GM23248 (cell line): ENCODE measurements around the gene ALDH4A1. TPM values are rescaled to one million over a fixed set of nuclear protein-coding genes. Genes with fewer than 3 reads are reported as not detected.

Experiments used
- DNase-seq: peaks from one replicate; pipeline ENCODE4 v3.0.0-alpha.2; 2015
- H2AFZ ChIP-seq: fragments of 200-600 bp; sonication (generic); 2 replicates; pipeline ENCODE4 v1.6.1; 2016; ENCODE audit warnings: antibody characterized with exemption
- H3F3A ChIP-seq: fragments of 200-600 bp; sonication (generic); 2 replicates; pipeline ENCODE4 v1.6.1; 2016; ENCODE audit warnings: mild to moderate bottlenecking, antibody characterized with exemption, mixed run types; ENCODE audit not compliant: insufficient read depth
- H3K27ac ChIP-seq: fragments of 200-600 bp; sonication (generic); 2 replicates; pipeline ENCODE4 v1.5.1; 2016; ENCODE audit warnings: mild to moderate bottlenecking
- H3K27me3 ChIP-seq: fragments of 200-600 bp; sonication (generic); replicated peaks from 2 replicates; pipeline ENCODE4 v1.6.1; 2016; ENCODE audit warnings: mild to moderate bottlenecking; ENCODE audit not compliant: insufficient read depth
- H3K36me3 ChIP-seq: fragments of 200-600 bp; sonication (generic); 2 replicates; pipeline ENCODE4 v1.6.1; 2016; ENCODE audit warnings: low read depth, mild to moderate bottlenecking
- H3K4me1 ChIP-seq: fragments of 200-600 bp; sonication (generic); 2 replicates; pipeline ENCODE4 v1.6.1; 2016; ENCODE audit warnings: mild to moderate bottlenecking; ENCODE audit not compliant: insufficient read depth
- H3K4me2 ChIP-seq: fragments of 200-600 bp; sonication (generic); one replicate; pipeline ENCODE4 v1.6.1; 2016; ENCODE audit warnings: mild to moderate bottlenecking; ENCODE audit not compliant: unreplicated experiment
- H3K4me3 ChIP-seq: fragments of 200-600 bp; sonication (generic); 2 replicates; pipeline ENCODE4 v1.5.1; 2016; ENCODE audit warnings: mild to moderate bottlenecking
- H3K79me2 ChIP-seq: fragments of 200-600 bp; sonication (generic); 2 replicates; pipeline ENCODE4 v1.6.1; 2016; ENCODE audit warnings: mild to moderate bottlenecking; ENCODE audit not compliant: insufficient read depth
- H3K9ac ChIP-seq: fragments of 200-600 bp; sonication (generic); 2 replicates; pipeline ENCODE4 v1.6.1; 2016; ENCODE audit warnings: mild to moderate bottlenecking
- H3K9me2 ChIP-seq: fragments of 200-600 bp; sonication (generic); 2 replicates; pipeline ENCODE4 v1.6.1; 2016; ENCODE audit warnings: mixed run types, mild to moderate bottlenecking, moderate library complexity; ENCODE audit not compliant: insufficient read depth
- H3K9me3 ChIP-seq: fragments of 200-600 bp; sonication (generic); one replicate; pipeline ENCODE4 v1.6.1; 2017; ENCODE audit warnings: low read depth
- H4K20me1 ChIP-seq: fragments of 200-600 bp; sonication (generic); 2 replicates; pipeline ENCODE4 v1.6.0; 2016; ENCODE audit not compliant: insufficient read depth
- EZH2 ChIP-seq: fragments of 200-600 bp; sonication (generic); IDR thresholded peaks from 2 replicates; pipeline ENCODE4 v1.6.1; 2018; ENCODE audit warnings: antibody characterized with exemption, mild to moderate bottlenecking; ENCODE audit not compliant: insufficient read depth, poor library complexity, severe bottlenecking
- EZH2phosphoT487 ChIP-seq: fragments of 200-600 bp; sonication (generic); IDR thresholded peaks from 2 replicates; pipeline ENCODE4 v1.6.1; 2018; ENCODE audit warnings: antibody characterized with exemption, moderate library complexity, mild to moderate bottlenecking, low read depth; ENCODE audit not compliant: insufficient read depth
- WGBS, 2 experiments: methylation state at CpG; one replicate each; pipeline ENCODE4 v1.1.6; 2015 to 2017; ENCODE audit warnings: low lambda C conversion rate in 2 of 2, low coverage in 1 of 2; ENCODE audit errors: missing lambda C conversion rate in 2 of 2; 5-methylcytosine and 5-hydroxymethylcytosine counted together
- in situ Hi-C: fragments of 300-500 bp; cut with MboI; formaldehyde crosslinking; loops from 2 replicates; pipeline ENCODE4 v1.15.0; 2020
- polyA plus RNA-seq: library from polyadenylated mRNA; unstranded; fragments of >200 nt; fragmentation: Nextera tagmentation; extraction: Ambion mirVana; gene quantifications from 2 replicates; pipeline ENCODE4 v1.2.1, GENCODE V29; 2016
- total RNA-seq: library from RNA; depleted of rRNA; stranded (reverse); fragments of >200 nt; shearing (Covaris generic); gene quantifications from 2 replicates; pipeline ENCODE4 v1.2.3, GENCODE V29; 2014

ALDH4A1 gene
- total and polyA plus RNA-seq, 2 experiments from 2014 or later = 10.9 to 13.3 TPM

GRCh38 chr1:18890706-18891425 lies 11.5 kb downstream of the ALDH4A1 start:
- Histone ChIP-seq H3K4me2 (no peak overlapping the region), H3K79me2 (no peaks in the 10 kb centered on the region), H4K20me1 (no peaks in the 10 kb centered on the region), H3K9me3 (no peaks in the 10 kb centered on the region), H2AFZ (no peak overlapping the region), H3K36me3 (no peaks in the 10 kb centered on the region), H3K4me3 (no peak overlapping the region), H3K27ac (no peak overlapping the region), H3F3A (no peaks in the 10 kb centered on the region), H3K9ac (no peak overlapping the region), H3K4me1 (peaks cover 16% of the 10 kb centered on the region), H3K9me2 (no peaks in the 10 kb centered on the region), H3K27me3 (no peaks in the 10 kb centered on the region)
- in situ Hi-C loops = no loop called here
- WGBS, 2 experiments = 67 to 70% methylated on average over 6 of the region's 6 CpGs
- no peak for TF ChIP-seq EZH2
- TF ChIP-seq EZH2phosphoT487 = no peak
- peak; percentile 55 for DNase-seq

DNA sequence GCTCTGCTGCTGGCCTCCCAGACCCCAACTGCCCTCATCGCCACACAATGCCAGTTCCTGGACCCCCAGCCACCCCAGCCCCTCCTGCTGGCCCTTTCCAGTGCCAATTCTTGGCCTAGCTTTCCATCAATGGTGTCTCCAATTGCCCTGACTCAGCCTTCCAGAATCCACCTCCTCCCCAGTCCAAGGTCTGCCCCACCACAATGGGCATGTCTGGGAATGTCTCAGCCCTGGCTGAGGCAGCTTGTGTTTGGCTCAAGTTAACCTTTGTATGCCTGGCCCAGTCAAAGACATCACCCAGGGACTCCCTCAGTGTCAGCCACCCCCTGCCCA lies 16.4 kb downstream of the ALDH4A1 start:
- H3K4me2 ChIP-seq = no peak overlapping the region
- no peaks in the 10 kb centered on the region for H3K36me3 ChIP-seq
- DNase-seq = peak; percentile 77
- no peak overlapping the region for H3K4me3 ChIP-seq
- no peak overlapping the region for H3K27ac ChIP-seq
- H2AFZ ChIP-seq = no peak overlapping the region
- no peaks in the 10 kb centered on the region for H3K79me2 ChIP-seq
- TF ChIP-seq EZH2phosphoT487 = no peak
- no peak for TF ChIP-seq EZH2
- H3K27me3 ChIP-seq = no peaks in the 10 kb centered on the region
- no peaks in the 10 kb centered on the region for H3K9me3 ChIP-seq
- H3K9ac ChIP-seq = no peak overlapping the region
- no peaks in the 10 kb centered on the region for H3K9me2 ChIP-seq
- peaks cover 11% of the 10 kb centered on the region for H3F3A ChIP-seq
- no peaks in the 10 kb centered on the region for H4K20me1 ChIP-seq
- H3K4me1 ChIP-seq = peaks cover 31% of the 10 kb centered on the region
- in situ Hi-C loops = no loop called here
- 100% methylated on average over 1 of the region's 1 CpG for WGBS, 2 experiments

DNA sequence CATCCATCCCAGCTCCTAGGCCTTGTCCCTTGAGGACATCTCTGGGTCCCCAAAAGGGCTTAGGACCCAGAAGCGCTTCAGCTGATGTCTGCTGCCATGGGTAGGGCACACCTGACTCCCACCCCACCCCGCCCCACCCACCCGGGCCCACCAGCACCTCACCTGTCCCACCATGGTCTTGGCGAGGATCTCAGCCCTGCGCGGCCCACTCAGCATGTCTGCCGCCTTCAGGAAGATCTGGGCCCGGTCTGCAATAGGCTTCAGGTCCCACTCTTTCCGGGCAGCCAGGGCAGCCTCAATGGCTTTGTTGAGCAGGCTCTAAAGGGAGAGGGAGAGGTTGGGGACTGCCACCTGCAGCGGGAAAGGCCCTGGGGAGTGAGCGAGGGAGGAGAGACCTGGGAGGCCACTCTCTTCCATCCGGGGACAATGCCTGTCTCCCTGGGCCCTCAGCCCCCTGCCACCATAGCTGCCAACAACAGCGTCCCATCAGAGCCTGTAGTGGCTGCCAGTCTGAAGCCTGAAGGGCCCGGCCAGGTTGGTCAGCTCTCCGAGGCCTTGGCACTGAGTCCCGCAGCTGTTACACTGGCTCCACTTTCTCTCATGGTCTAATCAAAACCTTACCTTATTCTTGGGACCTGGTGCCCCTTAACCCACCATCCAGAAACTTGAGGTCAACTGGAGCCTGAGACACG lies 16.9 kb downstream of the ALDH4A1 start:
- no peak for DNase-seq
- no peaks in the 10 kb centered on the region for H3K27me3 ChIP-seq
- WGBS, 2 experiments = 85 to 96% methylated on average over 14 to 17 of the region's 17 CpGs
- in situ Hi-C loops = no loop called here
- H2AFZ ChIP-seq = no peak overlapping the region
- peaks cover 26% of the 10 kb centered on the region for H3K4me1 ChIP-seq
- H3K4me3 ChIP-seq = no peak overlapping the region
- H3F3A ChIP-seq = peaks cover 11% of the 10 kb centered on the region
- H3K4me2 ChIP-seq = no peak overlapping the region
- no peak overlapping the region for H3K27ac ChIP-seq
- H3K9ac ChIP-seq = no peak overlapping the region
- no peaks in the 10 kb centered on the region for H3K9me3 ChIP-seq
- TF ChIP-seq EZH2 = no peak
- H3K79me2 ChIP-seq = no peaks in the 10 kb centered on the region
- H3K9me2 ChIP-seq = no peaks in the 10 kb centered on the region
- H4K20me1 ChIP-seq = no peaks in the 10 kb centered on the region
- H3K36me3 ChIP-seq = no peaks in the 10 kb centered on the region

DNA sequence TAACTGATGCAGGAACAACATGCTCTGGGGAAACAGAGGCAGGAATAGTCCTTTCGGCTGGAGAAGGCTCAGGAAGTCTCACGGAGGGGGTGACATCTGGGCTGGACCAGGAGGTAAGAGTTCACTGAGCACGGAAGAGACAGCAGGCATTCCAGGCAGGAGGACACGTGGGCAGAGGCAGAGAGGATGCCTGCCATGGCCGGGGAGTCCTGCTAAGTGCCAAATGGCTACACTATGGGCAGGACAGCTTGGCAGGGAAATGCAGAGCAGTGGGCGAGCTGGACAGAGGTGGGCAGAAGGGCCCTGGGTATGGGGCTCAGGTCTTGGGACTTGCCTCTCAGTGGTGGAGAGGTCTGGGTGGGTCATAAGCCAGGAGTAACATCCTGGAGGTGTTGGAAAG lies 17.6 kb downstream of the ALDH4A1 start:
- H3K4me2 ChIP-seq = no peak overlapping the region
- in situ Hi-C loops = no loop called here
- no peaks in the 10 kb centered on the region for H3K9me3 ChIP-seq
- DNase-seq = no peak
- H3K9ac ChIP-seq = no peak overlapping the region
- no peak overlapping the region for H2AFZ ChIP-seq
- H3K9me2 ChIP-seq = no peaks in the 10 kb centered on the region
- WGBS, 2 experiments = 86 to 88% methylated on average over 6 of the region's 6 CpGs
- no peaks in the 10 kb centered on the region for H3K27me3 ChIP-seq
- no peak overlapping the region for H3K4me3 ChIP-seq
- peaks cover 24% of the 10 kb centered on the region for H3K4me1 ChIP-seq
- no peaks in the 10 kb centered on the region for H4K20me1 ChIP-seq
- H3K27ac ChIP-seq = no peak overlapping the region
- TF ChIP-seq EZH2phosphoT487 (no peak), EZH2 (no peak)
- H3K36me3 ChIP-seq = no peaks in the 10 kb centered on the region
- H3K79me2 ChIP-seq = no peaks in the 10 kb centered on the region
- H3F3A ChIP-seq = peaks cover 11% of the 10 kb centered on the region
